Spinal cord (tissue), 10 donors: ENCODE measurements around the gene RAVER1. TPM values are rescaled to one million over a fixed set of nuclear protein-coding genes. Genes with fewer than 3 reads are reported as not detected.
A peak's percentile ranks its signal among the peaks of the same experiment; 100 is the strongest.

Experiments used
- DNase-seq, 6 donors: peaks; one replicate each; pipeline versions ENCODE4 v3.0.0 to v3.0.0-alpha.2; 2013 to 2015; ENCODE audit warnings: low spot score in 6 of 6, low read depth in 4 of 6
- H3K27ac ChIP-seq: one replicate; pipeline ENCODE4 v1.5.1; 2013; ENCODE audit warnings: low read depth, low read length, control low read depth
- H3K27me3 ChIP-seq: one replicate; pipeline ENCODE4 v1.6.1; 2013; ENCODE audit warnings: low read length; ENCODE audit not compliant: control insufficient read depth, insufficient read depth
- H3K36me3 ChIP-seq: one replicate; pipeline ENCODE4 v1.6.1; 2013; ENCODE audit warnings: low read length; ENCODE audit not compliant: control insufficient read depth, insufficient read depth
- H3K4me1 ChIP-seq: one replicate; pipeline ENCODE4 v1.6.1; 2013; ENCODE audit warnings: low read length; ENCODE audit not compliant: control insufficient read depth, insufficient read depth
- H3K4me3 ChIP-seq: one replicate; pipeline ENCODE4 v1.5.1; 2013; ENCODE audit warnings: low read depth, low read length, control low read depth
- H3K9me3 ChIP-seq: one replicate; pipeline ENCODE4 v1.6.1; 2013; ENCODE audit warnings: low read length; ENCODE audit not compliant: control insufficient read depth, insufficient read depth
- WGBS: methylation state at CpG from one replicate; pipeline ENCODE4 v1.1.5; 2013; ENCODE audit warnings: missing lambda C conversion rate; ENCODE audit not compliant: insufficient coverage; 5-methylcytosine and 5-hydroxymethylcytosine counted together
- polyA plus RNA-seq, 2 donors: library from polyadenylated mRNA; unstranded; fragments of 120-200 nt; gene quantifications; one replicate each; pipeline ENCODE4 v1.2.1, GENCODE V29; 2013; ENCODE audit not compliant: insufficient read length in 2 of 2
- small RNA-seq: library from RNA; depleted of rRNA; stranded (forward); fragments of <200 nt; gene quantifications from one replicate; pipeline ENCODE3, GENCODE V24; 2014; ENCODE audit warnings: low replicate concordance
- total RNA-seq, 2 donors: library from RNA; depleted of rRNA in 1 of 2; stranded (reverse); fragments of 120-200 nt in 1 of 2; fragments of >200 nt in 1 of 2; gene quantifications; one replicate each; pipeline versions ENCODE4 v1.2.3 to v1.2.4, GENCODE V29; 2013 to 2014
- donor health status: healthy.

RAVER1 gene
- total and polyA plus RNA-seq, 4 donors = 5.4 to 42.3 (median 20.6) TPM

DNA sequence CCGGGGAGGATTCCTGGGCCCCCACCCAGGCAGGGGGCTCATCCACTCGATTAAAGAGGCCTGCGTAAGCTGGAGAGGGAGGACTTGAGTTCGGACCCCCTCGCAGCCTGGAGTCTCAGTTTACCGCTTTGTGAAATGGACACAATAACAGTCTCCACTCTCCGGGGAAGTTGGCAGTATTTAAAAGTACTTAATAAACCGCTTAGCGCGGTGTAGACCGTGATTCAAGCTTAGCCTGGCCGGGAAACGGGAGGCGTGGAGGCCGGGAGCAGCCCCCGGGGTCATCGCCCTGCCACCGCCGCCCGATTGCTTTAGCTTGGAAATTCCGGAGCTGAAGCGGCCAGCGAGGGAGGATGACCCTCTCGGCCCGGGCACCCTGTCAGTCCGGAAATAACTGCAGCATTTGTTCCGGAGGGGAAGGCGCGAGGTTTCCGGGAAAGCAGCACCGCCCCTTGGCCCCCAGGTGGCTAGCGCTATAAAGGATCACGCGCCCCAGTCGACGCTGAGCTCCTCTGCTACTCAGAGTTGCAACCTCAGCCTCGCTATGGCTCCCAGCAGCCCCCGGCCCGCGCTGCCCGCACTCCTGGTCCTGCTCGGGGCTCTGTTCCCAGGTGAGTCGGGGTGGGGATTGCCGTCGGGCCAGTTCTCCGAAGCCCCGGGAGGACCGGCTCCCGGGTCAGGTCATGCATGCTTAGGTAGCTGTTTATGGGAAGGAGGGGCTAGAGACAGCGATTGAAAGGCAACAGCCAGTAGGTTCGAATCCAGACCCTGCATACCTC lies 62.5 kb downstream of the RAVER1 start, which contains the start of gene ICAM1:
ICAM1 (plus strand) TSS at position 505 of the 779 bp plus-strand sequence; CDS start at position 545, 40 bp downstream.
- Histone ChIP-seq H3K27ac (peak within 1 kb of the TSS; percentile 52), H3K36me3 (no peaks in the 10 kb centered on the region), H3K9me3 (no peaks in the 10 kb centered on the region), H3K27me3 (peaks cover 47% of the 10 kb centered on the region), H3K4me3 (peak within 1 kb of the TSS; percentile 38), H3K4me1 (peaks cover 20% of the 10 kb centered on the region)
- DNase-seq = peak in 1 of 6 donors; percentile 56
- 2% methylated on average over 48 of the region's 51 CpGs for WGBS

GRCh38 chr19:10270180-10270615 lies 63.1 kb downstream of the RAVER1 start:
- peaks cover 47% of the 10 kb centered on the region for H3K27me3 ChIP-seq
- peak overlapping the region; percentile 52 for H3K27ac ChIP-seq
- 6% methylated on average over 36 of the region's 37 CpGs for WGBS
- no peaks in the 10 kb centered on the region for H3K36me3 ChIP-seq
- H3K4me3 ChIP-seq = peak overlapping the region; percentile 38
- no peaks in the 10 kb centered on the region for H3K9me3 ChIP-seq
- peak in 1 of 6 donors; percentile 25 for DNase-seq
- H3K4me1 ChIP-seq = peaks cover 20% of the 10 kb centered on the region

DNA sequence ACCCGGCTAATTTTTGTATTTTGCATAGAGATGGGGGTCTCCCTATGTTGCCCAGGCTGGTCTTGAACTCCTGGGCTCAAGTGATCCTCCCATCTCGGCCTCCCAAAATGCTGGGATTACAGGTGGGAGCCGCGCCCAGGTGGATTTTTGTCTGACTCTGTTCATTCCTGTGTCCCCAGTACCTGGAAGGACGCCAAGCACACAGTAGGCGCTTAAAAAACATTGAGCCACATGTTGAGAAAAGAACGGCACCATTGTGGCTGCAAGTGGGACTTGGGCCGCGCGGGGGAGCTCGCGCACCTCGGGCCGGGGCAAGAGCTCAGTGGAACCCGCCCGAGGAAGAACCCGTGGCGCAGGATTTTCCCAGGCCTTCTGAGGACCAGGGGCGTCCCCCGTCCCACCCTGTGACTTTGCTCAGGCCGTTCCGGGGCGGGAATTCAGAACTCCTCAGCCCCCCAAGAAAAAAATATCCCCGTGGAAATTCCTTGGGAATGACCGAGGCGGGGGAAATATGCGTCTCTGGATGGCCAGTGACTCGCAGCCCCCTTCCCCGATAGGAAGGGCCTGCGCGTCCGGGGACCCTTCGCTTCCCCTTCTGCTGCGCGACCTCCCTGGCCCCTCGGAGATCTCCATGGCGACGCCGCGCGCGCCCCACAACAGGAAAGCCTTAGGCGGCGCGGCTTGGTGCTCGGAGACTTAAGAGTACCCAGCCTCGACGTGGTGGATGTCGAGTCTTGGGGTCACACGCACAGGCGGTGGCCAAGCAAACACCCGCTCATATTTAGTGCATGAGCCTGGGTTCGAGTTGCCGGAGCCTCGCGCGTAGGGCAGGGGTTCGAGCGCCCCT lies 63.8 kb downstream of the RAVER1 start:
- WGBS = 4% methylated on average over 59 of the region's 59 CpGs
- peak in 2 of 6 donors; percentile 63 to 80 for DNase-seq
- Histone ChIP-seq H3K27me3 (peaks cover 47% of the 10 kb centered on the region), H3K9me3 (no peaks in the 10 kb centered on the region), H3K4me1 (peaks cover 20% of the 10 kb centered on the region), H3K4me3 (peak overlapping the region; percentile 38), H3K27ac (peak overlapping the region; percentile 52), H3K36me3 (no peaks in the 10 kb centered on the region)

GRCh38 chr19:10268071-10268470 lies 65.3 kb downstream of the RAVER1 start:
- Histone ChIP-seq H3K9me3 (no peaks in the 10 kb centered on the region), H3K27ac (peak overlapping the region; percentile 25), H3K36me3 (no peaks in the 10 kb centered on the region), H3K27me3 (peaks cover 47% of the 10 kb centered on the region), H3K4me1 (peaks cover 20% of the 10 kb centered on the region), H3K4me3 (no peak overlapping the region)
- DNase-seq = no peak
- 81% methylated on average over 6 of the region's 6 CpGs for WGBS

GRCh38 chr19:10266706-10267105 lies 66.6 kb downstream of the RAVER1 start:
- H3K9me3 ChIP-seq = no peaks in the 10 kb centered on the region
- WGBS = 88% methylated on average over 2 of the region's 7 CpGs
- H3K27ac ChIP-seq = no peak overlapping the region
- peaks cover 36% of the 10 kb centered on the region for H3K27me3 ChIP-seq
- DNase-seq = no peak
- no peaks in the 10 kb centered on the region for H3K36me3 ChIP-seq
- no peak overlapping the region for H3K4me3 ChIP-seq
- H3K4me1 ChIP-seq = peaks cover 20% of the 10 kb centered on the region

Small RNAs within 50 kb of the gene (small RNA-seq; reads per million reads assigned to genes)
- gene AC011511.1 (not detected), gene AC011511.4 (not detected)

Other genes with a start within 250 kb of the RAVER1 start
- gene SHFL, start 247.2 kb downstream of the RAVER1 start, total RNA-seq = 10 to 100 TPM; 13.1 to 35.3 TPM
- 10 to 100 TPM; 35.1 to 45.9 TPM for gene SHFL, start 247.2 kb downstream of the RAVER1 start, polyA plus RNA-seq
- gene ANGPTL6, start 230.9 kb downstream of the RAVER1 start, total RNA-seq = under 1 TPM; 0.30 to 0.72 TPM
- gene ANGPTL6, start 230.9 kb downstream of the RAVER1 start, polyA plus RNA-seq = under 1 TPM; 0.62 to 0.72 TPM
- 10 to 100 TPM; 16.0 to 23.9 TPM for gene PPAN, start 227.2 kb downstream of the RAVER1 start, total RNA-seq
- gene PPAN, start 227.2 kb downstream of the RAVER1 start, polyA plus RNA-seq = 10 to 100 TPM; 33.1 to 43.3 TPM
- gene P2RY11, start 221.8 kb downstream of the RAVER1 start, total RNA-seq = 1 to 10 TPM; 2.8 to 4.6 TPM
- gene P2RY11, start 221.8 kb downstream of the RAVER1 start, polyA plus RNA-seq = 10 to 100 TPM; 19.6 to 25.2 TPM
- gene EIF3G, start 213.6 kb downstream of the RAVER1 start, total RNA-seq = 100 to 1,000 TPM; 104 to 198 TPM
- 100 to 1,000 TPM; 149 to 174 TPM for gene EIF3G, start 213.6 kb downstream of the RAVER1 start, polyA plus RNA-seq
- gene DNMT1, start 138.6 kb downstream of the RAVER1 start, total RNA-seq = 10 to 100 TPM; 30.3 to 39.9 TPM
- 100 to 1,000 TPM in 1 of 2 donors, 10 to 100 TPM in 1; 96.7 to 114 TPM for gene DNMT1, start 138.6 kb downstream of the RAVER1 start, polyA plus RNA-seq
- gene S1PR2, start 102.2 kb downstream of the RAVER1 start, total RNA-seq = 1 to 10 TPM; 4.4 to 8.2 TPM
- 1 to 10 TPM; 4.9 to 6.9 TPM for gene S1PR2, start 102.2 kb downstream of the RAVER1 start, polyA plus RNA-seq
- 10 to 100 TPM; 13.7 to 35.5 TPM for gene MRPL4, start 81.3 kb downstream of the RAVER1 start, total RNA-seq
- 10 to 100 TPM; 56.2 to 59.7 TPM for gene MRPL4, start 81.3 kb downstream of the RAVER1 start, polyA plus RNA-seq
- gene ICAM1, start 62.4 kb downstream of the RAVER1 start, total RNA-seq = 10 to 100 TPM in 1 of 2 donors, 1 to 10 TPM in 1; 5.7 to 10.4 TPM
- 1 to 10 TPM; 2.5 to 3.0 TPM for gene ICAM1, start 62.4 kb downstream of the RAVER1 start, polyA plus RNA-seq
- 1 to 10 TPM; 1.1 to 1.8 TPM for gene ICAM4, start 46.6 kb downstream of the RAVER1 start, total RNA-seq
- under 1 TPM in 1 of 2 donors, not detected in 1; 0.42 TPM for gene ICAM4, start 46.6 kb downstream of the RAVER1 start, polyA plus RNA-seq
- 1 to 10 TPM; 1.4 to 1.8 TPM for gene ICAM5, start 43.6 kb downstream of the RAVER1 start, total RNA-seq
- 1 to 10 TPM; 3.2 to 3.7 TPM for gene ICAM5, start 43.6 kb downstream of the RAVER1 start, polyA plus RNA-seq
- gene ZGLP1, start 23.7 kb downstream of the RAVER1 start, total RNA-seq = 1 to 10 TPM; 1.6 to 9.5 TPM
- 10 to 100 TPM; 11.0 to 15.7 TPM for gene ZGLP1, start 23.7 kb downstream of the RAVER1 start, polyA plus RNA-seq
- 10 to 100 TPM; 15.0 to 30.4 TPM for gene FDX2, start 17.5 kb downstream of the RAVER1 start, total RNA-seq
- gene FDX2, start 17.5 kb downstream of the RAVER1 start, polyA plus RNA-seq = 10 to 100 TPM; 37.3 to 45.3 TPM
- gene ICAM3, start 6.1 kb upstream of the RAVER1 start, total RNA-seq = 1 to 10 TPM; 5.5 to 8.7 TPM
- gene ICAM3, start 6.1 kb upstream of the RAVER1 start, polyA plus RNA-seq = 1 to 10 TPM; 3.8 to 4.4 TPM
- gene TYK2, start 47.0 kb upstream of the RAVER1 start, total RNA-seq = 10 to 100 TPM; 44.5 to 94.4 TPM
- 100 to 1,000 TPM; 108 to 153 TPM for gene TYK2, start 47.0 kb upstream of the RAVER1 start, polyA plus RNA-seq
- 100 to 1,000 TPM in 1 of 2 donors, 10 to 100 TPM in 1; 47.4 to 164 TPM for gene CDC37, start 70.0 kb upstream of the RAVER1 start, total RNA-seq
- gene CDC37, start 70.0 kb upstream of the RAVER1 start, polyA plus RNA-seq = 100 to 1,000 TPM; 151 to 191 TPM
- gene PDE4A, start 87.0 kb upstream of the RAVER1 start, total RNA-seq = 10 to 100 TPM in 1 of 2 donors, 1 to 10 TPM in 1; 4.2 to 10.8 TPM
- 10 to 100 TPM; 25.7 to 28.4 TPM for gene PDE4A, start 87.0 kb upstream of the RAVER1 start, polyA plus RNA-seq
- 10 to 100 TPM; 40.5 to 60.1 TPM for gene KEAP1, start 169.8 kb upstream of the RAVER1 start, total RNA-seq
- 10 to 100 TPM; 76.7 to 93.6 TPM for gene KEAP1, start 169.8 kb upstream of the RAVER1 start, polyA plus RNA-seq
- gene S1PR5, start 183.9 kb upstream of the RAVER1 start, total RNA-seq = 1 to 10 TPM; 1.3 to 3.8 TPM
- gene S1PR5, start 183.9 kb upstream of the RAVER1 start, polyA plus RNA-seq = 1 to 10 TPM; 1.1 to 1.6 TPM
- gene ATG4D, start 210.4 kb upstream of the RAVER1 start, total RNA-seq = 10 to 100 TPM; 10.6 to 20.5 TPM
- 10 to 100 TPM; 42.2 to 43.9 TPM for gene ATG4D, start 210.4 kb upstream of the RAVER1 start, polyA plus RNA-seq
- gene KRI1, start 232.5 kb upstream of the RAVER1 start, total RNA-seq = 10 to 100 TPM in 1 of 2 donors, 1 to 10 TPM in 1; 4.4 to 13.1 TPM
- 10 to 100 TPM; 16.2 to 32.5 TPM for gene KRI1, start 232.5 kb upstream of the RAVER1 start, polyA plus RNA-seq
- gene CDKN2D, start 235.4 kb upstream of the RAVER1 start, total RNA-seq = 10 to 100 TPM; 25.6 to 50.9 TPM
- gene CDKN2D, start 235.4 kb upstream of the RAVER1 start, polyA plus RNA-seq = 100 to 1,000 TPM; 167 to 173 TPM